B cell (primary cell): ENCODE results near the gene LMBR1L. TPM values are rescaled to one million over a fixed set of nuclear protein-coding genes. Genes with fewer than 3 reads are reported as not detected.
A peak's percentile ranks its signal among the peaks of the same experiment; 100 is the strongest.

Source experiments
- ATAC-seq: fragments of 200-7000 bp; cut with Tn5 transposase; one replicate; pipeline ENCODE4 v1.10.0; 2021; ENCODE audit warnings: low read depth, mild to moderate bottlenecking, moderate number of reproducible peaks, moderate library complexity
- CTCF ChIA-PET: fragments of 350-600 bp; sonication (Branson Sonifier 250); formaldehyde crosslinking; loops from one replicate; lab custom pipeline; 2021; ENCODE audit warnings: antibody characterized with exemption, inconsistent platforms; lab: Charles Lee
- POLR2A ChIA-PET: fragments of 350-600 bp; sonication (Branson Sonifier 250); formaldehyde crosslinking; loops from one replicate; lab custom pipeline; 2021; ENCODE audit warnings: antibody characterized with exemption; lab: Charles Lee
- DNase-seq: peaks from one replicate; pipeline ENCODE4 v3.0.0; 2013
- H2AFZ ChIP-seq: 2 replicates; pipeline ENCODE4 v1.6.1; 2012; ENCODE audit warnings: mild to moderate bottlenecking, low read depth, low read length; ENCODE audit not compliant: insufficient read depth, poor library complexity, severe bottlenecking
- H3K27ac ChIP-seq, 2 donors: 1 replicate in 1 of 2; 2 replicates in 1 of 2; pipeline ENCODE4 v1.5.1; 2012 to 2013; ENCODE audit warnings: low read length in 2 of 2, mild to moderate bottlenecking in 2 of 2, moderate library complexity in 1 of 2
- H3K27me3 ChIP-seq, 4 experiments: fragments of 200-600 bp in 1 of 4; sonication (generic) in 1 of 4; replicated peaks in 1 of 4; 1 replicate in 2 of 4; 2 replicates in 2 of 4; pipeline versions ENCODE4 v1.6.1 to v1.7.0; 2013 to 2016; ENCODE audit warnings: low read length in 3 of 4, mild to moderate bottlenecking in 2 of 4, mixed read lengths in 1 of 4, moderate library complexity in 1 of 4; ENCODE audit not compliant: insufficient read depth in 4 of 4, control insufficient read depth in 3 of 4; ENCODE audit errors: control extremely low read depth in 1 of 4
- H3K36me3 ChIP-seq, 2 experiments: replicated peaks in 1 of 2; 1 replicate in 1 of 2; 2 replicates in 1 of 2; pipeline versions ENCODE4 v1.6.1 to v1.7.1; 2013; ENCODE audit warnings: low read length in 1 of 2; ENCODE audit not compliant: insufficient read depth in 2 of 2, control insufficient read depth in 1 of 2; ENCODE audit errors: control extremely low read depth in 1 of 2, extremely low read depth in 1 of 2
- H3K4me1 ChIP-seq, 2 donors: fragments of 200-600 bp in 1 of 2; sonication (generic) in 1 of 2; 1 replicate in 1 of 2; 2 replicates in 1 of 2; pipeline versions ENCODE4 v1.5.1 to v1.6.1; 2013 to 2017; ENCODE audit warnings: low read length in 2 of 2; ENCODE audit not compliant: control insufficient read depth in 2 of 2, insufficient read depth in 2 of 2
- H3K4me2 ChIP-seq: replicated peaks from 2 replicates; pipeline ENCODE3; 2012; ENCODE audit warnings: mild to moderate bottlenecking, low read depth, low read length; ENCODE audit not compliant: poor library complexity, severe bottlenecking
- H3K4me3 ChIP-seq, 5 experiments: fragments of 200-600 bp in 1 of 5; sonication (generic) in 1 of 5; 1 replicate in 3 of 5; 2 replicates in 2 of 5; pipeline versions ENCODE4 v1.5.1 to v1.7.0; 2011 to 2016; ENCODE audit warnings: low read length in 4 of 5, mild to moderate bottlenecking in 4 of 5, low read depth in 2 of 5, control low read depth in 1 of 5, moderate library complexity in 1 of 5; ENCODE audit not compliant: insufficient read depth in 1 of 5; ENCODE audit errors: control extremely low read depth in 1 of 5, extremely low read depth in 1 of 5
- H3K79me2 ChIP-seq: fragments of 200-600 bp; sonication (generic); one replicate; pipeline ENCODE4 v1.6.0; 2016; ENCODE audit warnings: low read length; ENCODE audit not compliant: control insufficient read depth, insufficient read depth
- H3K9ac ChIP-seq: fragments of 200-600 bp; sonication (generic); 2 replicates; pipeline ENCODE4 v1.6.1; 2017; ENCODE audit warnings: mild to moderate bottlenecking, low read length, moderate library complexity
- H3K9me3 ChIP-seq, 3 donors: one replicate each; pipeline versions ENCODE4 v1.6.1 to v1.7.1; 2013; ENCODE audit warnings: low read length in 2 of 3; ENCODE audit not compliant: control insufficient read depth in 2 of 3, insufficient read depth in 1 of 3; ENCODE audit errors: control extremely low read depth in 1 of 3
- H4K20me1 ChIP-seq: 2 replicates; pipeline ENCODE4 v1.6.0; 2012; ENCODE audit warnings: mild to moderate bottlenecking, low read length; ENCODE audit not compliant: insufficient read depth, control insufficient read depth, poor library complexity, severe bottlenecking
- H3K27ac Mint-ChIP-seq: one replicate; pipeline ENCODE4 v1.8.0; 2021; ENCODE audit warnings: mixed read lengths
- H3K27me3 Mint-ChIP-seq: one replicate; pipeline ENCODE4 v1.8.0; 2021; ENCODE audit warnings: mixed read lengths
- H3K4me1 Mint-ChIP-seq: one replicate; pipeline ENCODE4 v1.8.0; 2021; ENCODE audit warnings: mixed read lengths
- H3K4me3 Mint-ChIP-seq: one replicate; pipeline ENCODE4 v1.8.0; 2021; ENCODE audit warnings: mixed read lengths
- H3K9me3 Mint-ChIP-seq: one replicate; pipeline ENCODE4 v1.8.0; 2022; ENCODE audit warnings: mixed read lengths; ENCODE audit not compliant: insufficient read depth
- CTCF ChIP-seq: fragments of 200-600 bp; IDR thresholded peaks from one replicate; pipeline ENCODE4 v1.8.0; 2022; ENCODE audit warnings: antibody characterized with exemption, mild to moderate bottlenecking
- EZH2 ChIP-seq: IDR thresholded peaks from 2 replicates; pipeline ENCODE4 v1.6.1; 2012; ENCODE audit warnings: borderline replicate concordance, low read depth, mild to moderate bottlenecking, moderate library complexity, low read length; ENCODE audit not compliant: insufficient read depth, poor library complexity, severe bottlenecking
- WGBS: methylation state at CpG from one replicate; pipeline ENCODE4 v1.1.5; 2013; ENCODE audit warnings: missing lambda C conversion rate; ENCODE audit not compliant: insufficient coverage; 5-methylcytosine and 5-hydroxymethylcytosine counted together
- intact Hi-C: fragments of 100-400 bp; cut with micrococcal nuclease; formaldehyde crosslinking; loops from one replicate; pipeline ENCODE4 v1.10.0; 2022
- polyA plus RNA-seq: library from polyadenylated mRNA; depleted of rRNA; stranded (reverse); fragments of >200 nt; gene quantifications from 2 replicates; pipeline ENCODE4 v1.2.3, GENCODE V29; 2012
- total RNA-seq, 2 donors: library from RNA; stranded (reverse); fragments of 120-200 nt in 1 of 2; gene quantifications; 1 replicate in 1 of 2; 2 replicates in 1 of 2; pipeline versions ENCODE4 v1.2.3 to v1.2.4, GENCODE V29; 2013 to 2022

Gene LMBR1L
- total and polyA plus RNA-seq, 2 donors (not counting 1 experiment from before 2014, with no cell fraction given), result 133 to 187 TPM

DNA sequence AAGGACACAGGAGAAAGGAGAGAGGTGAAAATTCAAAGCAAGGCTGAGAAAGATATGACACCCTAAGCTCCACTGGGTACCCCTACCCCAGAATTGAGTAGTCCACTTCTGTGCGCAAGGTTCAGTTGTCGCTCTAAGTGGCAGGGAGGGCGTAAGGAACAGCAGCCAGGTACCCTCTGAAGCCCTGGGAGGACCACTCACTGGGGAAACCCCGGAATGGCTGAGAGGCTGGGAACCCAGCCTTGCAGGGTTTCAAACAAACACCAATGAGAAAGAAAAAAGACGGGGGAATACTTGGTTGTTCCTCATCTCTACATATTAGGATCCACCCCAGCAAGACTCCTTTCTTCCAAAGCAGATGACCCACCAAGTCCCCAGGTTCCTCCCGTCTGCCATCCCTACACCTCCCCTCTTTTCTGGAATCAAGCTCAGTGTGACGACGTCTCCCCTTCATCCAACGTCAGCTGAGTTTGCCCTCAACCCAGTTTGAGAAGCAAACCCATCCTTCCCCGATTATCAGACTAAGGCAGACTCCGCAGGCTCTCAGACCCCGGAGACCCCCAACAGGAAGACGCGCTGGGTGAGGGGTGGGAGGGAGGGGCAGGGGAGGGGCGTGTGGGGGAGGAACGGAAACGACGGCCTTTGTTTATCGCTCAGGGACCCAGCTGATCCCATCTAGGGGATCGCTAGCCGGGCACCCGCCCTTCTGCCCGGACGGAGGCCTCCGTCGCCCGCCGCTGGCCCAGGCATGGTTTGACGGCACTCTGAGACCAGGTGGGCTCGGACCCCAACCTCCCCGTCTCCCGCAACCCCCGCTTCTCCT is 795 bp downstream of the LMBR1L start:
- Histone ChIP-seq H3K36me3 (peaks cover 0 to 24% of the 10 kb centered on the region in 2 experiments), H3K9me3 (no peaks in the 10 kb centered on the region), H3K79me2 (peaks cover 36% of the 10 kb centered on the region), H2AFZ (peak overlapping the region; percentile 76), H3K27ac (peak overlapping the region; percentile 88 to 90), H3K27me3 (no peaks in the 10 kb centered on the region), H3K4me2 (peak overlapping the region; percentile 89), H3K4me3 (peak overlapping the region; percentile 61 to 99 (median 86)), H3K4me1 (peaks cover 16 to 23% of the 10 kb centered on the region in 2 donors), H4K20me1 (peaks cover 25% of the 10 kb centered on the region), H3K9ac (peak overlapping the region; percentile 97)
- Mint-ChIP-seq H3K9me3 (no peaks in the 10 kb centered on the region), H3K4me1 (peaks cover 47% of the 10 kb centered on the region), H3K27me3 (no peaks in the 10 kb centered on the region), H3K27ac (peak overlapping the region; percentile 96), H3K4me3 (peak overlapping the region; percentile 96)
- intact Hi-C loops, result loop anchor here (1.0 to 2.0 kb wide), 7 partner anchors 12 to 124 kb away; partner anchors contain the start of genes PRKAG1 and TUBA1A
- 8% methylated on average over 26 of the region's 33 CpGs for WGBS
- DNase-seq, result peak; percentile 33
- ChIA-PET CTCF (interaction anchor here (0.6 to 17.6 kb wide), 14 partner anchors 8 to 357 kb away, joined by 3 to 193 read pairs (median 6); partner anchors contain the start of genes DHH, TUBA1A and TUBA1B), POLR2A (interaction anchor here (0.6 to 4.3 kb wide), 9 partner anchors 11 to 213 kb away, joined by 3 to 47 read pairs (median 4); partner anchors contain the start of genes RHEBL1, TROAP, TUBA1A and TUBA1B)
- no peak for TF ChIP-seq EZH2
- TF ChIP-seq CTCF, result no peak
- no peak for ATAC-seq
